NB4 (cell line): ENCODE results near the gene GUCA2B.

Experiments used
- DNase-seq: peaks from one replicate; pipeline ENCODE4 v3.0.0; 2010; ENCODE audit warnings: low read depth
- H3K4me3 ChIP-seq: one replicate; pipeline ENCODE4 v1.5.1; 2011; ENCODE audit warnings: mild to moderate bottlenecking, low read depth, low read length, moderate library complexity
- CTCF ChIP-seq: IDR thresholded peaks from one replicate; pipeline ENCODE4 v1.5.1; 2012; ENCODE audit warnings: low read depth, low read length
- MYC ChIP-seq: IDR thresholded peaks from 2 replicates; pipeline ENCODE4 v1.6.1; 2011; ENCODE audit warnings: low read depth, low read length
- POLR2A ChIP-seq: IDR thresholded peaks from 2 replicates; pipeline ENCODE4 v1.6.1; 2011; ENCODE audit warnings: mild to moderate bottlenecking; ENCODE audit not compliant: insufficient read length; ENCODE audit errors: extremely low read depth
- TF ChIP-seq, protein P1 (sequence below): IDR thresholded peaks from 2 replicates; pipeline ENCODE4 v1.6.1; 2011; ENCODE audit warnings: low read depth, low read length

Gene GUCA2B

GRCh38 chr1:42175314-42176054 is 22.3 kb downstream of the GUCA2B start:
- no peak for DNase-seq
- no peak overlapping the region for H3K4me3 ChIP-seq
- TF ChIP-seq POLR2A (no peak), MYC (no peak), CTCF (no peak)
- TF ChIP-seq, protein P1, sequence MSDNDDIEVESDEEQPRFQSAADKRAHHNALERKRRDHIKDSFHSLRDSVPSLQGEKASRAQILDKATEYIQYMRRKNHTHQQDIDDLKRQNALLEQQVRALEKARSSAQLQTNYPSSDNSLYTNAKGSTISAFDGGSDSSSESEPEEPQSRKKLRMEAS, result no peak

DNA sequence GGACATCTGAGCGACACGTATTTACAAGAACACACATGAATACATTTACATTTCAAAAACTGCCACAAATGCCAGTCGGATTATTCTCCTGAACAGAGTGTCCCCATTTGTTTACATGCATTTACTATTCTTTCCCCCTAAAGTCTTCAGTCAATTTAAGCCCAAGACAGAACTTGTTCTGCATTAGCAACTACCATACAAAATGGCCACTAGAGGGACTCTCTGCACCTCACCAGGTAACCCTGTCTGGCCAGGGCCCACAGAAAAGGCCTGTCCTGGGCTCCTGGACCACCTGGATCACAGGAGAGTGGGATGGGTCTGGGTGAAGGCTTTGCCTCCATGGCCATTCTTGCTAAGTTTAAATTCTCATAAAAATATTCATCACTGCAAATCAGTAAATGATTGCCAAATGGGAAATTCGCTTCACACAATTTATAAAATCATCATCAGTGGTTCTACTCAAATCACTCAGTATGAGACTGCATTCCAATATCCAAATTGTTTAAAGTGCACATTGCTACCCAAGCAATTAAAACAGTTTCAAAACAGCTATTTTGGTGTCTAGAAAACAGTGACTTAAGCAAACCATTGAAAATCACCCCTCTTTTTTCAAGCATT is 23.8 kb downstream of the GUCA2B start:
- peak; percentile 52 for DNase-seq
- TF ChIP-seq POLR2A, result no peak
- TF ChIP-seq CTCF, result peak; percentile 80
- H3K4me3 ChIP-seq, result no peak overlapping the region

DNA sequence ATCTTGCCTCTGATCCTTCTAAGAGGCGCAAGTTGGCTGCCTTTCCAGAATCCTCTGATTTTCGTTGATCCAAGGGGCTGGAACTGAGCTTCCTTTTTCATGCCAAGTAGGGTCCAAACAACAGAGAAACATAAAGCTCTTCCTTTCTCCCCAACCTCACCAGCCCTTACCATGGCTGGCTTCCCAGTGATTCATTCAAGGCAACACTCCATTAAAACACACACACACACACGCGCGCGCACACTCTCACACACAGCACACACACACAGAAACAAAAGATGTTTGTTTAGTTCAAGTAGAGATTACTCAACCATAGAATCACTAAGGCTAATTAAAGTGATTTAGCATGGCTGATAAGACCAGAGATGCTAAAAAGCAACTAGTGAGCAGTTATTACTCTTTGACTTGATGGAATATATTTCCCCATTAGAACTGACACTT is 24.4 kb downstream of the GUCA2B start:
- no peak for DNase-seq
- no peak for TF ChIP-seq MYC
- TF ChIP-seq POLR2A, result no peak
- TF ChIP-seq CTCF, result no peak
- TF ChIP-seq, protein P1, result no peak
- no peak overlapping the region for H3K4me3 ChIP-seq

GRCh38 chr1:42178249-42178648 is 25.0 kb downstream of the GUCA2B start:
- TF ChIP-seq, protein P1, result no peak
- no peak overlapping the region for H3K4me3 ChIP-seq

GRCh38 chr1:42179275-42179674 is 26.1 kb downstream of the GUCA2B start:
- TF ChIP-seq, protein P1, result no peak
- TF ChIP-seq POLR2A (no peak), MYC (no peak), CTCF (no peak)
- no peak for DNase-seq
- H3K4me3 ChIP-seq, result no peak overlapping the region

More at GRCh38 chr1:42178249-42178648, 25.0 kb downstream of the GUCA2B start:
- no peak for DNase-seq

DNA sequence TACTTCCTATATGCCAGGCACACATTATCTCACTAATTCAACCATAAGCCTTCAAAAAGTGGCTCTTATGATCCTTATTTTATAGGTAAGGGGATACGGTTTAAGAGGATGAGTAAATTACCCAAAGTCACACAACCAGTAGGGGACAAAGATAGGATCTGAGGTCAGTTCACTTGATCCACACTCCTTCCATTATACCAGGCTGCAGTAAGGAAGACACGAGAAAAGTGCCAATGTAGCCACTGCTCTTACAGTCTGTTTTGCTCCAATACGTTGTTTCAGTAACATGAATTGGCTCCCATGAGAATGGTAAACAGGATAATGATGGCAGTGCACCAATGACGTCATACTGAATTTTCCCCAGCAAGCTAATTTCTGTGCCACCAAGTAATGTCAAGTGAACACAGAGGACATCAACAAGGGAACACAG is 26.7 kb downstream of the GUCA2B start:
- no peak for DNase-seq
- TF ChIP-seq CTCF, result no peak

More for the DNA sequence above, 26.7 kb downstream of the GUCA2B start:
- H3K4me3 ChIP-seq, result no peak overlapping the region
